GM12874 (cell line): Measurements from ENCODE around the gene XRCC4.

Experiments
- CTCF ChIP-seq: IDR thresholded peaks from 2 replicates; pipeline ENCODE4 v1.5.1; 2011; ENCODE audit warnings: low read depth, mild to moderate bottlenecking, control low read depth, low read length, moderate library complexity; ENCODE audit not compliant: insufficient read depth

The XRCC4 gene

GRCh38 chr5:83306572-83307241, 229.4 kb downstream of the XRCC4 start:
- TF ChIP-seq CTCF = no peak

- TF ChIP-seq CTCF = no peak
These were observed 235.3 kb downstream of the XRCC4 start for GRCh38 chr5:83312663-83313062.

- no peak for TF ChIP-seq CTCF
These were observed 236.1 kb downstream of the XRCC4 start for GRCh38 chr5:83313436-83313835.

GRCh38 chr5:83321483-83322055, 244.2 kb downstream of the XRCC4 start:
- TF ChIP-seq CTCF = no peak

GRCh38 chr5:83322273-83322924, 245.1 kb downstream of the XRCC4 start:
- TF ChIP-seq CTCF = no peak

- no peak for TF ChIP-seq CTCF
These were observed 246.3 kb downstream of the XRCC4 start for GRCh38 chr5:83323557-83324180.

- TF ChIP-seq CTCF = no peak
These were observed 254.5 kb downstream of the XRCC4 start for GRCh38 chr5:83331842-83332241.
